Keratinocyte (primary cell): ENCODE results near the gene AJAP1. TPM values are rescaled to one million over a fixed set of nuclear protein-coding genes. Genes with fewer than 3 reads are reported as not detected.

Source experiments
- DNase-seq: peaks from one replicate; pipeline ENCODE4 v3.0.0-alpha.2; 2011; ENCODE audit warnings: low read depth, missing footprints, low spot score
- FAIRE-seq: peaks from 2 replicates; lab custom pipeline; 2011; peaks lifted over from hg19 to GRCh38; lab: Jason Lieb, UNC
- H2AFZ ChIP-seq: 2 replicates; pipeline ENCODE4 v1.6.0; 2012; ENCODE audit warnings: low read length, control low read depth, inconsistent platforms; ENCODE audit not compliant: control insufficient read depth
- H3K27ac ChIP-seq: 2 replicates; pipeline ENCODE4 v1.5.1; 2011; ENCODE audit warnings: low read length; ENCODE audit not compliant: control insufficient read depth, insufficient read depth
- H3K27me3 ChIP-seq: 3 replicates; pipeline ENCODE4 v1.6.0; 2011; ENCODE audit warnings: low read length; ENCODE audit not compliant: control insufficient read depth, insufficient read depth; ENCODE audit errors: extremely low read depth
- H3K36me3 ChIP-seq, 2 experiments: 2 replicates in 1 of 2; 3 replicates in 1 of 2; pipeline ENCODE4 v1.5.1; 2011; ENCODE audit warnings: low read length in 2 of 2, mild to moderate bottlenecking in 1 of 2; ENCODE audit not compliant: control insufficient read depth in 2 of 2, insufficient read depth in 2 of 2; ENCODE audit errors: extremely low read depth in 1 of 2
- H3K4me1 ChIP-seq: 3 replicates; pipeline ENCODE4 v1.5.1; 2011; ENCODE audit warnings: low read length; ENCODE audit not compliant: control insufficient read depth, insufficient read depth; ENCODE audit errors: extremely low read depth
- H3K4me2 ChIP-seq: 3 replicates; pipeline ENCODE4 v1.6.0; 2011; ENCODE audit warnings: low read depth, low read length; ENCODE audit not compliant: control insufficient read depth, insufficient read depth; ENCODE audit errors: extremely low read depth
- H3K4me3 ChIP-seq, 3 experiments: fragments of 200-600 bp in 1 of 3; sonication (generic) in 1 of 3; 2 replicates in 2 of 3; 3 replicates in 1 of 3; pipeline ENCODE4 v1.5.1; 2011 to 2016; ENCODE audit warnings: low read length in 3 of 3, mild to moderate bottlenecking in 3 of 3, control low read depth in 2 of 3, inconsistent platforms in 1 of 3, low read depth in 1 of 3, mixed read lengths in 1 of 3, mixed run types in 1 of 3, moderate library complexity in 1 of 3; ENCODE audit not compliant: control insufficient read depth in 2 of 3, insufficient read depth in 2 of 3; ENCODE audit errors: extremely low read depth in 1 of 3
- H3K79me2 ChIP-seq: 2 replicates; pipeline ENCODE4 v1.6.0; 2012; ENCODE audit warnings: low read length; ENCODE audit not compliant: control insufficient read depth, insufficient read depth
- H3K9ac ChIP-seq: 3 replicates; pipeline ENCODE4 v1.6.0; 2011; ENCODE audit warnings: low read length; ENCODE audit not compliant: control insufficient read depth, insufficient read depth; ENCODE audit errors: extremely low read depth
- H3K9me1 ChIP-seq: 3 replicates; pipeline ENCODE4 v1.6.0; 2011; ENCODE audit warnings: low read length; ENCODE audit not compliant: control insufficient read depth, insufficient read depth; ENCODE audit errors: extremely low read depth
- H3K9me3 ChIP-seq: 2 replicates; pipeline ENCODE4 v1.5.1; 2012; ENCODE audit warnings: low read depth, low read length; ENCODE audit not compliant: control insufficient read depth
- H4K20me1 ChIP-seq: 3 replicates; pipeline ENCODE4 v1.6.0; 2011; ENCODE audit warnings: low read length; ENCODE audit not compliant: control insufficient read depth, insufficient read depth; ENCODE audit errors: extremely low read depth
- CTCF ChIP-seq, 3 experiments: IDR thresholded peaks in 1 of 3; conservative IDR thresholded peaks in 1 of 3; optimal IDR thresholded peaks in 1 of 3; 2 replicates in 2 of 3; 3 replicates in 1 of 3; pipeline versions ENCODE3 to v1.5.1; 2011; ENCODE audit warnings: low read length in 3 of 3, mild to moderate bottlenecking in 3 of 3, moderate library complexity in 2 of 3, control low read depth in 1 of 3, inconsistent platforms in 1 of 3; ENCODE audit not compliant: insufficient read depth in 2 of 3; ENCODE audit errors: extremely low read depth in 1 of 3
- EZH2 ChIP-seq: IDR thresholded peaks from one replicate; pipeline ENCODE4 v1.6.1; 2012; ENCODE audit warnings: inconsistent platforms, mild to moderate bottlenecking, low read length, moderate library complexity
- dilution Hi-C: fragments of 300-500 bp; cut with MboI; formaldehyde crosslinking; loops from one replicate; pipeline ENCODE4 v1.7.0; 2020; ENCODE audit warnings: low sequenced_read_pairs; ENCODE audit not compliant: extremely low pct_ligation_motif_present
- polyA plus RNA-seq, 5 experiments: library from polyadenylated mRNA; depleted of rRNA in 3 of 5; stranded (reverse) in 3 of 5; stranded (forward) in 1 of 5; unstranded in 1 of 5; fragments of >200 nt; gene quantifications; 1 replicate in 1 of 5; 2 replicates in 3 of 5; 3 replicates in 1 of 5; pipeline versions ENCODE4 v1.2.1 to v1.2.3, GENCODE V29; 2011 to 2012; ENCODE audit warnings: missing spikeins in 2 of 5, low read depth in 1 of 5, low replicate concordance in 1 of 5

Gene AJAP1
- polyA plus RNA-seq, 1 donor (not counting 4 experiments of a cell fraction or from before 2014, with no cell fraction given) = 2.2 TPM

DNA sequence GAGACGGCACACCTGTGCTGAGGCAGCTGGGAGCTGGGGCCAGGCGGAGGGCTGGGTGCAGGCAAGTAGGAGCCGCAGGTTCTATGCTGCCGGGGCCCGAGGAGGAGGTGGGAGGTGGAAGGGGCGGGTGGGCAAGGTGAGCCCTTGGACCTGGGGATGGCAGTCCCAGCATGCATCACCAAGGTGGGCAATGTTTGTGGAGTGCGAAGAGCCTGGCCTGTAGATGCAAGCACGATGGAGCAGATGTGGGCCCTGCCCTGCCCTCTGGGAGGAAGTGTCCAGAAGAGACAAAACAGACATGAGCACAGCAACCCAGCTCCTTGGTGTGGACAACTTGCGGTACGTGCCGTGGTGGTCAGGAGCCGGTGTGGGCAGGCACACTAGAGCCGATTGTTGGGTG is 28.3 kb upstream of the AJAP1 start:
- H3K9ac ChIP-seq = no peak overlapping the region
- TF ChIP-seq EZH2 (no peak), CTCF (optimal IDR thresholded peaks at IDR 0.05 in 1 of 3, IDR thresholded peaks at IDR 0.05 in 1 of 3, conservative IDR thresholded peaks at IDR 0.05 in 1 of 3; ENCODE audit: extremely low read depth in 1 of 3, insufficient read depth in 2 of 3, low read length in 3 of 3) (no peak)
- peaks cover 3% of the 10 kb centered on the region for H3K27me3 ChIP-seq
- H3K27ac ChIP-seq = no peak overlapping the region
- H3K79me2 ChIP-seq = no peaks in the 10 kb centered on the region
- DNase-seq = no peak
- no peaks in the 10 kb centered on the region for H3K9me3 ChIP-seq
- H3K9me1 ChIP-seq = no peaks in the 10 kb centered on the region
- no peak overlapping the region for H3K4me2 ChIP-seq
- H2AFZ ChIP-seq = no peak overlapping the region
- no peaks in the 10 kb centered on the region for H3K4me1 ChIP-seq
- H3K4me3 ChIP-seq = no peak overlapping the region
- H3K36me3 ChIP-seq = no peaks in the 10 kb centered on the region
- no peak for FAIRE-seq
- H4K20me1 ChIP-seq = no peaks in the 10 kb centered on the region
- dilution Hi-C loops = no loop called here

DNA sequence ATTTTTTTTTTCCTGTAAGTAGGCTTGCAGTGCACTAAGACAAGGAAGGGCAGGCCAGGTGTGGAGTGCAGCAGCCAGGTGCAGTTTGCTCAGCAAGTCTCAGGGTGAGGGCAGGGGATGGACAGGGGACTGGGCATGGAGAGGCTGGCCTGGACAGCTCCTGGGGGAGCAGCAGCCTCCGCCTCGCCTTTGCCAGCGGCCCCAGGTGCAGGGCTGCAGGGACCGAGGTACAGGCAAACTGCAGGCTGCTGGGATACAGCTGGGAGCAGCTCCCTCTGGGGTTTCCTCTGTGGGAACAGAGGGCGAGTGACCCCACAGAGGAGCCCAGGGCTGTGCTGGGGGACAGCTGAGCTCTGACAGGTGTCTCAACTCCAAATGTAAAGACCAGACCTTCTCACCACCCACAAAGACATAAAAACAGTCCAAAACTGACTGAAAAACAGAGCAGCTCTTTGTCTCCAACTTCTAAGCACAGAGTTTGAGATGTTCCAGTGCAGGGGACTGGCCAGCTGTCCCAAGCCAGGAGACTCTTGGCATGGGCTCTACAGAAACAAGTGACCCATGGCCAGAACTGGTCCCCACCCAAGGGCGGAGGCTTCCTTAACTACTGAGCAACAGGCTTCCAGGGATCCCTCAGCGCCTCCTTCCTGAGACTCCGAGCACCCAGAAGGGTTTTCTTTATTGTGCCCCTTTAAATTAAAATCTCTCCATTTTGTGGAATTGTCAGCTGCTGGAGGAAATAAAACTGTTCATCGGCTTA is 27.7 kb upstream of the AJAP1 start:
- Histone ChIP-seq H3K9me3 (no peaks in the 10 kb centered on the region), H3K9me1 (no peaks in the 10 kb centered on the region), H3K27ac (no peak overlapping the region), H3K36me3 (no peaks in the 10 kb centered on the region), H4K20me1 (no peaks in the 10 kb centered on the region), H3K9ac (no peak overlapping the region), H3K79me2 (no peaks in the 10 kb centered on the region), H2AFZ (no peak overlapping the region), H3K4me1 (no peaks in the 10 kb centered on the region), H3K27me3 (peaks cover 3% of the 10 kb centered on the region), H3K4me3 (no peak overlapping the region), H3K4me2 (no peak overlapping the region)
- dilution Hi-C loops = no loop called here
- no peak for DNase-seq
- FAIRE-seq = no peak
- TF ChIP-seq CTCF (optimal IDR thresholded peaks at IDR 0.05 in 1 of 3, IDR thresholded peaks at IDR 0.05 in 1 of 3, conservative IDR thresholded peaks at IDR 0.05 in 1 of 3; ENCODE audit: extremely low read depth in 1 of 3, insufficient read depth in 2 of 3, low read length in 3 of 3) (no peak), EZH2 (no peak)
